WTC11 (cell line): ENCODE results near the gene UNG.

Experiments used
- ATF3 ChIP-seq: sonication (generic); formaldehyde crosslinking; conservative IDR thresholded peaks from 2 replicates; pipeline ENCODE4 v1.8.1; 2022; ENCODE audit warnings: mild to moderate bottlenecking, missing genetic modification reagents
- CBFB ChIP-seq: sonication (generic); formaldehyde crosslinking; IDR thresholded peaks from 2 replicates; pipeline ENCODE4 v1.8.1; 2022; ENCODE audit warnings: mild to moderate bottlenecking, low read depth, missing genetic modification reagents
- ESRRA ChIP-seq: sonication (generic); formaldehyde crosslinking; IDR thresholded peaks from 2 replicates; pipeline ENCODE4 v1.8.1; 2022; ENCODE audit warnings: mild to moderate bottlenecking, missing genetic modification reagents, borderline replicate concordance
- ZNF232 ChIP-seq: sonication (generic); formaldehyde crosslinking; IDR thresholded peaks from 2 replicates; pipeline ENCODE4 v1.8.0; 2022; ENCODE audit warnings: mild to moderate bottlenecking, missing genetic modification reagents
- TF ChIP-seq, protein P1 (sequence below): fragments of 200-600 bp; IDR thresholded peaks from 2 replicates; pipeline ENCODE4 v1.8.0; 2022; ENCODE audit warnings: antibody characterized with exemption
- TF ChIP-seq, protein P2 (sequence below): sonication (generic); formaldehyde crosslinking; IDR thresholded peaks from 2 replicates; pipeline ENCODE4 v1.8.0; 2022; ENCODE audit warnings: mild to moderate bottlenecking, missing genetic modification reagents

DNA sequence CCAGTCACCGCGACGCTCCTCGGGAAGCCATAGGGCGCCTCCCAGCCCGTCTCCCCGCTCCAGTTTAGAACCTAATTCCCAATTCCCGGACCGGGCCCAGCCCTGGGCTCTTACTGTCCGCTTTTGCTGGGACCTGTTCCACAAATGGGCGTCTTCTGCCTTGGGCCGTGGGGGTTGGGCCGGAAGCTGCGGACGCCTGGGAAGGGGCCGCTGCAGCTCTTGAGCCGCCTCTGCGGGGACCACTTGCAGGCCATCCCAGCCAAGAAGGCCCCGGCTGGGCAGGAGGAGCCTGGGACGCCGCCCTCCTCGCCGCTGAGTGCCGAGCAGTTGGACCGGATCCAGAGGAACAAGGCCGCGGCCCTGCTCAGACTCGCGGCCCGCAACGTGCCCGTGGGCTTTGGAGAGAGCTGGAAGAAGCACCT lies 797 bp downstream of the UNG start:
- no peak for TF ChIP-seq ZNF232 (CRISPR knock-in tag)
- no peak for TF ChIP-seq ESRRA (CRISPR knock-in tag)
- no peak for TF ChIP-seq ATF3 (CRISPR knock-in tag)
- TF ChIP-seq, protein P1, sequence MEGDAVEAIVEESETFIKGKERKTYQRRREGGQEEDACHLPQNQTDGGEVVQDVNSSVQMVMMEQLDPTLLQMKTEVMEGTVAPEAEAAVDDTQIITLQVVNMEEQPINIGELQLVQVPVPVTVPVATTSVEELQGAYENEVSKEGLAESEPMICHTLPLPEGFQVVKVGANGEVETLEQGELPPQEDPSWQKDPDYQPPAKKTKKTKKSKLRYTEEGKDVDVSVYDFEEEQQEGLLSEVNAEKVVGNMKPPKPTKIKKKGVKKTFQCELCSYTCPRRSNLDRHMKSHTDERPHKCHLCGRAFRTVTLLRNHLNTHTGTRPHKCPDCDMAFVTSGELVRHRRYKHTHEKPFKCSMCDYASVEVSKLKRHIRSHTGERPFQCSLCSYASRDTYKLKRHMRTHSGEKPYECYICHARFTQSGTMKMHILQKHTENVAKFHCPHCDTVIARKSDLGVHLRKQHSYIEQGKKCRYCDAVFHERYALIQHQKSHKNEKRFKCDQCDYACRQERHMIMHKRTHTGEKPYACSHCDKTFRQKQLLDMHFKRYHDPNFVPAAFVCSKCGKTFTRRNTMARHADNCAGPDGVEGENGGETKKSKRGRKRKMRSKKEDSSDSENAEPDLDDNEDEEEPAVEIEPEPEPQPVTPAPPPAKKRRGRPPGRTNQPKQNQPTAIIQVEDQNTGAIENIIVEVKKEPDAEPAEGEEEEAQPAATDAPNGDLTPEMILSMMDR = no peak
- TF ChIP-seq CBFB = no peak
- TF ChIP-seq, protein P2, sequence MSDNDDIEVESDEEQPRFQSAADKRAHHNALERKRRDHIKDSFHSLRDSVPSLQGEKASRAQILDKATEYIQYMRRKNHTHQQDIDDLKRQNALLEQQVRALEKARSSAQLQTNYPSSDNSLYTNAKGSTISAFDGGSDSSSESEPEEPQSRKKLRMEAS (CRISPR knock-in tag) = no peak
